K562 (cell line): ENCODE results near the gene ACTR1B. TPM values are rescaled to one million over a fixed set of nuclear protein-coding genes. Genes with fewer than 3 reads are reported as not detected.
A peak's percentile ranks its signal among the peaks of the same experiment; 100 is the strongest.

Experiments
- ARNT ChIP-seq, 2 experiments: fragments of 450-650 bp; IDR thresholded peaks; 2 replicates each; pipeline ENCODE4 v1.6.1; 2016; ENCODE audit warnings: mild to moderate bottlenecking in 1 of 2
- ATF2 ChIP-seq: sonication (generic); formaldehyde crosslinking; IDR thresholded peaks from 2 replicates; pipeline ENCODE4 v1.8.1; 2022; ENCODE audit warnings: missing genetic modification reagents
- CGGBP1 ChIP-seq: fragments of 250-450 bp; sonication (Bioruptor Pico); IDR thresholded peaks from 2 replicates; pipeline ENCODE4 v1.9.0; 2021; ENCODE audit warnings: mild to moderate bottlenecking
- CTCF ChIP-seq, 3 experiments: IDR thresholded peaks in 2 of 3; conservative IDR thresholded peaks in 1 of 3; 2 replicates each; pipeline ENCODE4 v1.5.1; 2011 to 2012; ENCODE audit warnings: low read length in 3 of 3, mild to moderate bottlenecking in 3 of 3, control low read depth in 2 of 3, improper control_type of control experiment in 1 of 3, inconsistent platforms in 1 of 3, low read depth in 1 of 3, mixed read lengths in 1 of 3, moderate library complexity in 1 of 3; ENCODE audit not compliant: insufficient read depth in 2 of 3
- EGR1 ChIP-seq: fragments of 450-650 bp; conservative IDR thresholded peaks from 2 replicates; pipeline ENCODE4 v1.6.1; 2017; ENCODE audit warnings: mild to moderate bottlenecking
- FOS ChIP-seq: IDR thresholded peaks from 3 replicates; pipeline ENCODE4 v1.6.1; 2011; ENCODE audit not compliant: insufficient read length; ENCODE audit errors: extremely low read depth
- HINFP ChIP-seq: fragments of 450-650 bp; conservative IDR thresholded peaks from 2 replicates; pipeline ENCODE4 v1.6.1; 2016; ENCODE audit warnings: missing genetic modification characterization, low read depth, mild to moderate bottlenecking, control low read depth, missing compliant biosample characterization
- HNRNPH1 ChIP-seq: fragments of 200-400 bp; formaldehyde crosslinking; optimal IDR thresholded peaks from 2 replicates; pipeline ENCODE3; 2017; ENCODE audit warnings: low read depth, mild to moderate bottlenecking, low read length, moderate library complexity
- HOMEZ ChIP-seq: fragments of 250-450 bp; sonication (Bioruptor Pico); IDR thresholded peaks from 2 replicates; pipeline ENCODE4 v1.4.0; 2020; ENCODE audit warnings: mild to moderate bottlenecking, moderate library complexity
- MXI1 ChIP-seq: IDR thresholded peaks from 2 replicates; pipeline ENCODE4 v1.6.1; 2011; ENCODE audit warnings: low read depth, mild to moderate bottlenecking, improper control_type of control experiment, low read length
- NUFIP1 ChIP-seq: fragments of 450-650 bp; IDR thresholded peaks from 2 replicates; pipeline ENCODE4 v1.6.1; 2018; ENCODE audit not compliant: partially characterized antibody
- RBFOX2 ChIP-seq: fragments of 200-400 bp; formaldehyde crosslinking; IDR thresholded peaks from 2 replicates; pipeline ENCODE4 v1.6.1; 2017; ENCODE audit warnings: low read depth, mild to moderate bottlenecking, low read length, moderate library complexity
- SREBF1 ChIP-seq: fragments of 150-350 bp; IDR thresholded peaks from 2 replicates; pipeline ENCODE4 v1.6.1; 2014; ENCODE audit warnings: antibody characterized with exemption, low read depth, low read length, borderline replicate concordance
- TEAD1 ChIP-seq, 2 experiments: fragments of 450-650 bp in 1 of 2; sonication (generic) in 1 of 2; formaldehyde crosslinking; IDR thresholded peaks; 2 replicates each; pipeline versions ENCODE4 v1.4.0 to v1.8.0; 2020 to 2022; ENCODE audit warnings: mild to moderate bottlenecking in 2 of 2, missing genetic modification reagents in 1 of 2
- ZC3H11A ChIP-seq: IDR thresholded peaks from 2 replicates; pipeline ENCODE4 v1.6.1; 2012; ENCODE audit warnings: low read depth, low read length, improper control_type of control experiment
- ZFP1 ChIP-seq: fragments of 450-650 bp; formaldehyde crosslinking; IDR thresholded peaks from 2 replicates; pipeline ENCODE4 v1.4.0; 2020; ENCODE audit warnings: mild to moderate bottlenecking, mixed read lengths
- ZFP36 ChIP-seq: fragments of 150-350 bp; IDR thresholded peaks from 2 replicates; pipeline ENCODE4 v1.6.1; 2018; ENCODE audit warnings: low read length, low read depth; ENCODE audit not compliant: partially characterized antibody
- ZNF146 ChIP-seq: IDR thresholded peaks from one replicate; pipeline ENCODE4 v1.6.1; 2018; ENCODE audit warnings: missing compliant biosample characterization; ENCODE audit not compliant: unreplicated experiment
- ZNF197 ChIP-seq: fragments of 200-800 bp; sonication (Bioruptor generic); IDR thresholded peaks from 2 replicates; pipeline ENCODE4 v1.6.1; 2016; ENCODE audit warnings: low read depth, missing genetic modification characterization, missing compliant biosample characterization
- ZNF717 ChIP-seq: fragments of 250-450 bp; sonication (Bioruptor Pico); IDR thresholded peaks from 2 replicates; pipeline ENCODE4 v1.5.0; 2021
- polyA plus RNA-seq, 8 experiments: library from polyadenylated mRNA; depleted of rRNA in 4 of 8; stranded (reverse) in 5 of 8; unstranded in 3 of 8; fragments of >200 nt; fragmentation: Nextera tagmentation in 2 of 8; fragmentation: Illumina TruSeq in 1 of 8; extraction: Ambion mirVana in 2 of 8; extraction: Trizol in 1 of 8; gene quantifications; 2 replicates each; pipeline versions ENCODE4 v1.2.1 to v1.2.3, GENCODE V29; 2011 to 2014; ENCODE audit warnings: inconsistent platforms in 1 of 8, missing spikeins in 1 of 8
- total RNA-seq, 7 experiments: library from RNA; depleted of rRNA in 6 of 7; stranded (reverse); fragments of >200 nt in 6 of 7; fragmentation: Illumina TruSeq in 2 of 7; extraction: Trizol in 2 of 7; gene quantifications; 2 replicates each; pipeline versions ENCODE4 v1.2.1 to v1.2.3, GENCODE V29; 2011 to 2021; ENCODE audit warnings: low replicate concordance in 1 of 7
- TF ChIP-seq, protein P1 (sequence below): fragments of 450-650 bp; formaldehyde crosslinking; IDR thresholded peaks from 2 replicates; pipeline ENCODE4 v1.4.0; 2020; ENCODE audit warnings: mild to moderate bottlenecking

ACTR1B gene
- total and polyA plus RNA-seq, 9 of the 15 experiments (the other 6 are each of a cell fraction or from before 2014, with no cell fraction given): 0.49 to 42.3 (median 22.5) TPM

GRCh38 chr2:97663962-97664635, at the start of gene ACTR1B (continued):
- no peak for TF ChIP-seq TEAD1 (CRISPR knock-in tag; IDR thresholded peaks at IDR 0.05)
- peak; percentile 74 for TF ChIP-seq FOS
- no peak; the same call in 1 of the 2 replicates for TF ChIP-seq ZNF197
- no peak for TF ChIP-seq SREBF1
- TF ChIP-seq RBFOX2: peak; percentile 92
- no peak for TF ChIP-seq ZNF717
- TF ChIP-seq ZFP36: no peak
- no peak for TF ChIP-seq CGGBP1 (CRISPR knock-in tag)
- TF ChIP-seq HNRNPH1: no peak
- no peak for TF ChIP-seq HOMEZ (CRISPR knock-in tag)
- no peak for TF ChIP-seq HINFP (tag)
- TF ChIP-seq EGR1: 0 out of 2 replicates have a peak, but pooled peaks have one; percentile 25
- no peak for TF ChIP-seq ZFP1 (CRISPR knock-in tag)
- TF ChIP-seq ATF2: peak; percentile 95
- TF ChIP-seq, protein P1, sequence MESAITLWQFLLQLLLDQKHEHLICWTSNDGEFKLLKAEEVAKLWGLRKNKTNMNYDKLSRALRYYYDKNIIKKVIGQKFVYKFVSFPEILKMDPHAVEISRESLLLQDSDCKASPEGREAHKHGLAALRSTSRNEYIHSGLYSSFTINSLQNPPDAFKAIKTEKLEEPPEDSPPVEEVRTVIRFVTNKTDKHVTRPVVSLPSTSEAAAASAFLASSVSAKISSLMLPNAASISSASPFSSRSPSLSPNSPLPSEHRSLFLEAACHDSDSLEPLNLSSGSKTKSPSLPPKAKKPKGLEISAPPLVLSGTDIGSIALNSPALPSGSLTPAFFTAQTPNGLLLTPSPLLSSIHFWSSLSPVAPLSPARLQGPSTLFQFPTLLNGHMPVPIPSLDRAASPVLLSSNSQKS: no peak
- TF ChIP-seq NUFIP1: no peak
- TF ChIP-seq ARNT (IDR thresholded peaks at IDR 0.05): peak in 1 of 2 experiments; percentile 14; a peak in 1 of 4 replicates
- TF ChIP-seq ZC3H11A: no peak
- TF ChIP-seq CTCF (IDR thresholded peaks at IDR 0.05 in 2 of 3, conservative IDR thresholded peaks at IDR 0.05 in 1 of 3; ENCODE audit: insufficient read depth in 2 of 3, low read depth in 1 of 3, low read length in 3 of 3): peak; percentile 56 to 71 (median 69)
- TF ChIP-seq MXI1: peak; percentile 60; the same call in 1 of the 2 replicates
- TF ChIP-seq ZNF146 (CRISPR knock-in tag): no peak
